HCT116 (cell line): Measurements from ENCODE around the gene PPM1F.

Experiments
- CEBPB ChIP-seq: IDR thresholded peaks from 2 replicates; pipeline ENCODE4 v1.6.1; 2012; ENCODE audit warnings: low read depth
- JUND ChIP-seq: IDR thresholded peaks from 2 replicates; pipeline ENCODE4 v1.6.1; 2012
- POLR2A ChIP-seq: IDR thresholded peaks from 2 replicates; pipeline ENCODE4 v1.7.0; 2011; ENCODE audit warnings: borderline replicate concordance; ENCODE audit not compliant: insufficient read depth, insufficient read length; ENCODE audit errors: extremely low read depth
- POLR2AphosphoS5 ChIP-seq: IDR thresholded peaks from 2 replicates; pipeline ENCODE4 v1.6.1; 2011; ENCODE audit warnings: mild to moderate bottlenecking, low read depth, low read length, moderate library complexity
- RAD21 ChIP-seq: IDR thresholded peaks from 2 replicates; pipeline ENCODE4 v1.6.1; 2012; ENCODE audit warnings: low read depth, mild to moderate bottlenecking
- SIN3A ChIP-seq: IDR thresholded peaks from 2 replicates; pipeline ENCODE4 v1.6.1; 2012; ENCODE audit warnings: low read depth
- TCF7L2 ChIP-seq: IDR thresholded peaks from 2 replicates; pipeline ENCODE4 v1.7.0; 2011; ENCODE audit warnings: borderline replicate concordance, inconsistent platforms; ENCODE audit not compliant: insufficient read depth, insufficient read length; ENCODE audit errors: extremely low read depth
- ZBTB33 ChIP-seq: IDR thresholded peaks from 2 replicates; pipeline ENCODE4 v1.6.1; 2011; ENCODE audit warnings: mild to moderate bottlenecking, low read length, moderate library complexity; ENCODE audit not compliant: insufficient replicate concordance; ENCODE audit errors: extremely low read depth
- ZNF274 ChIP-seq: fragments of 200-500 bp; sonication (Bioruptor generic); IDR thresholded peaks from 2 replicates; pipeline ENCODE4 v1.6.1; 2014; ENCODE audit warnings: mild to moderate bottlenecking, low read depth, low read length, inconsistent platforms
- TF ChIP-seq, protein P1 (sequence below), 3 experiments: fragments of 200-600 bp in 1 of 3; sonication (generic) in 1 of 3; IDR thresholded peaks in 2 of 3; conservative IDR thresholded peaks in 1 of 3; 2 replicates each; pipeline ENCODE4 v1.5.1; 2012 to 2017; ENCODE audit warnings: low read depth in 2 of 3, low read length in 2 of 3, antibody characterized with exemption in 1 of 3, borderline replicate concordance in 1 of 3, control low read depth in 1 of 3, mild to moderate bottlenecking in 1 of 3, mixed read lengths in 1 of 3, mixed run types in 1 of 3, moderate library complexity in 1 of 3; ENCODE audit not compliant: insufficient read depth in 1 of 3
- TF ChIP-seq, protein P2 (sequence below): IDR thresholded peaks from 2 replicates; pipeline ENCODE4 v1.6.1; 2012; ENCODE audit warnings: low read depth
- TF ChIP-seq, protein P3 (sequence below): IDR thresholded peaks from 2 replicates; pipeline ENCODE4 v1.6.1; 2012

DNA sequence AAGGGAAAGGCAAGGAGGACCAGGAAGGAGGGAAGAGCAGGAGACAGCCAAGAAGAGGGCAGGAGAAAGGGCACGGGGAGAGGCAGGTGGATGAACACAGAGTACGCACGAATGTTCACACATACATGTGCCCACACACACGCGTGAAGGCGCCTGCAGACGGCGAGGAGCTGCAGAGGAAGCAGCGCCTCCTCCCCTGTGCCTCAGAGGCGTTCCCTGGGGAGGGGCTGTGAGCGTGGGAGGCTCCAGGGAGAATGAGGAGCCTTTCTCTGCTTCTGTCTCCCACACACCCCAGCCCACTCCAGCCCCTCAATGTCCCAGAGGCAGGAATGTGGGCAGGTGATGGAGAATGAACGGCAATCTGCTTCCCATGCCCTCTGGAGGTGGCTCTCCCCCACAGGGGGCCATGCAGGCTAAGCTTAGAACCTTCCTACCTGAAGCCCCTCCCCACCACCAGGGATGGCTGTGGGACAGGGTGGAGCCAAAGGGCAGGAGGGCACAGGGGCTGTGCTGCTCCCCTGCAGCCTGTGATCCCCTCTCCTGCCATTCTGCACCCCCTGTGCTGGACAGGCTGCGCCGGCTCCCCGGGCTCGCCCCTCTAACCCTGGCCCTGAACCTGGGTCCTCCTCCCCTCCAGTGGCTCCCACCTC, 25.3 kb downstream of the PPM1F start:
- TF ChIP-seq, protein P1, sequence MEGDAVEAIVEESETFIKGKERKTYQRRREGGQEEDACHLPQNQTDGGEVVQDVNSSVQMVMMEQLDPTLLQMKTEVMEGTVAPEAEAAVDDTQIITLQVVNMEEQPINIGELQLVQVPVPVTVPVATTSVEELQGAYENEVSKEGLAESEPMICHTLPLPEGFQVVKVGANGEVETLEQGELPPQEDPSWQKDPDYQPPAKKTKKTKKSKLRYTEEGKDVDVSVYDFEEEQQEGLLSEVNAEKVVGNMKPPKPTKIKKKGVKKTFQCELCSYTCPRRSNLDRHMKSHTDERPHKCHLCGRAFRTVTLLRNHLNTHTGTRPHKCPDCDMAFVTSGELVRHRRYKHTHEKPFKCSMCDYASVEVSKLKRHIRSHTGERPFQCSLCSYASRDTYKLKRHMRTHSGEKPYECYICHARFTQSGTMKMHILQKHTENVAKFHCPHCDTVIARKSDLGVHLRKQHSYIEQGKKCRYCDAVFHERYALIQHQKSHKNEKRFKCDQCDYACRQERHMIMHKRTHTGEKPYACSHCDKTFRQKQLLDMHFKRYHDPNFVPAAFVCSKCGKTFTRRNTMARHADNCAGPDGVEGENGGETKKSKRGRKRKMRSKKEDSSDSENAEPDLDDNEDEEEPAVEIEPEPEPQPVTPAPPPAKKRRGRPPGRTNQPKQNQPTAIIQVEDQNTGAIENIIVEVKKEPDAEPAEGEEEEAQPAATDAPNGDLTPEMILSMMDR (IDR thresholded peaks at IDR 0.05 in 2 of 3, conservative IDR thresholded peaks at IDR 0.05 in 1 of 3; ENCODE audit: borderline replicate concordance in 1 of 3, insufficient read depth in 1 of 3, low read depth in 2 of 3, low read length in 2 of 3) = no peak
- no peak for TF ChIP-seq SIN3A
- no peak for TF ChIP-seq POLR2AphosphoS5
- no peak for TF ChIP-seq POLR2A
- no peak for TF ChIP-seq JUND
- TF ChIP-seq RAD21 = no peak
- TF ChIP-seq CEBPB = no peak
- TF ChIP-seq, protein P2, sequence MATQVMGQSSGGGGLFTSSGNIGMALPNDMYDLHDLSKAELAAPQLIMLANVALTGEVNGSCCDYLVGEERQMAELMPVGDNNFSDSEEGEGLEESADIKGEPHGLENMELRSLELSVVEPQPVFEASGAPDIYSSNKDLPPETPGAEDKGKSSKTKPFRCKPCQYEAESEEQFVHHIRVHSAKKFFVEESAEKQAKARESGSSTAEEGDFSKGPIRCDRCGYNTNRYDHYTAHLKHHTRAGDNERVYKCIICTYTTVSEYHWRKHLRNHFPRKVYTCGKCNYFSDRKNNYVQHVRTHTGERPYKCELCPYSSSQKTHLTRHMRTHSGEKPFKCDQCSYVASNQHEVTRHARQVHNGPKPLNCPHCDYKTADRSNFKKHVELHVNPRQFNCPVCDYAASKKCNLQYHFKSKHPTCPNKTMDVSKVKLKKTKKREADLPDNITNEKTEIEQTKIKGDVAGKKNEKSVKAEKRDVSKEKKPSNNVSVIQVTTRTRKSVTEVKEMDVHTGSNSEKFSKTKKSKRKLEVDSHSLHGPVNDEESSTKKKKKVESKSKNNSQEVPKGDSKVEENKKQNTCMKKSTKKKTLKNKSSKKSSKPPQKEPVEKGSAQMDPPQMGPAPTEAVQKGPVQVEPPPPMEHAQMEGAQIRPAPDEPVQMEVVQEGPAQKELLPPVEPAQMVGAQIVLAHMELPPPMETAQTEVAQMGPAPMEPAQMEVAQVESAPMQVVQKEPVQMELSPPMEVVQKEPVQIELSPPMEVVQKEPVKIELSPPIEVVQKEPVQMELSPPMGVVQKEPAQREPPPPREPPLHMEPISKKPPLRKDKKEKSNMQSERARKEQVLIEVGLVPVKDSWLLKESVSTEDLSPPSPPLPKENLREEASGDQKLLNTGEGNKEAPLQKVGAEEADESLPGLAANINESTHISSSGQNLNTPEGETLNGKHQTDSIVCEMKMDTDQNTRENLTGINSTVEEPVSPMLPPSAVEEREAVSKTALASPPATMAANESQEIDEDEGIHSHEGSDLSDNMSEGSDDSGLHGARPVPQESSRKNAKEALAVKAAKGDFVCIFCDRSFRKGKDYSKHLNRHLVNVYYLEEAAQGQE = no peak
- no peak for TF ChIP-seq ZNF274
- TF ChIP-seq, protein P3, sequence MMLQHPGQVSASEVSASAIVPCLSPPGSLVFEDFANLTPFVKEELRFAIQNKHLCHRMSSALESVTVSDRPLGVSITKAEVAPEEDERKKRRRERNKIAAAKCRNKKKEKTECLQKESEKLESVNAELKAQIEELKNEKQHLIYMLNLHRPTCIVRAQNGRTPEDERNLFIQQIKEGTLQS = no peak
- no peak for TF ChIP-seq TCF7L2
- TF ChIP-seq ZBTB33 = no peak
